ENCODE data around the gene SFTPB.
"Not testable (repeated sequence)": the region's sequence is repeated elsewhere in the genome, so short reads cannot be mapped to it uniquely, and the experiment has no call there.

Gene SFTPB

DNA sequence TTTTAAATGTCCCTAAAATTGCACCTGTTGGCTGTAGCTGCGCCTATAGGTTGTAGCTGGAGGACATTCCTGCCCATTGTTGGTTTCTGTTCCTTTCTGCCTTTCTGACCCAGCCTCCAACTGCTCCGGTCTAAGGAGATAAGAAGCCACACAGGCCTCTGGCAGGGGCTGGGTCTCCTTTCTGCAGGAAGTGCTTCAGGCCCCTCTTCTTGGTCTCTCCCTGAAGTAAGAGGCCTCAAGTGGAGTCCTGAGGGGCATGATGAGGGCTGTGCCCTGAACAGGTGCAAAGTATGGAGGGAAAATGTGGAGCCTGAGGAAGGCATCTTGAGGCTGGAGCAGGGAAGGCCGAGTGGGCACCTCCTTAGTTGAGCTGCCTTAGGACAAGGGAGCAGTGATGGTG lies 10.4 kb upstream of the SFTPB start:
- no peak for TF ChIP-seq CTCF (conservative IDR thresholded peaks at IDR 0.05; ENCODE audit: low read depth, low read length)
- DNase-seq (ENCODE audit: low read depth): no peak
- H3K4me3 ChIP-seq (ENCODE audit: low read depth, low read length): no peak overlapping the region

DNA sequence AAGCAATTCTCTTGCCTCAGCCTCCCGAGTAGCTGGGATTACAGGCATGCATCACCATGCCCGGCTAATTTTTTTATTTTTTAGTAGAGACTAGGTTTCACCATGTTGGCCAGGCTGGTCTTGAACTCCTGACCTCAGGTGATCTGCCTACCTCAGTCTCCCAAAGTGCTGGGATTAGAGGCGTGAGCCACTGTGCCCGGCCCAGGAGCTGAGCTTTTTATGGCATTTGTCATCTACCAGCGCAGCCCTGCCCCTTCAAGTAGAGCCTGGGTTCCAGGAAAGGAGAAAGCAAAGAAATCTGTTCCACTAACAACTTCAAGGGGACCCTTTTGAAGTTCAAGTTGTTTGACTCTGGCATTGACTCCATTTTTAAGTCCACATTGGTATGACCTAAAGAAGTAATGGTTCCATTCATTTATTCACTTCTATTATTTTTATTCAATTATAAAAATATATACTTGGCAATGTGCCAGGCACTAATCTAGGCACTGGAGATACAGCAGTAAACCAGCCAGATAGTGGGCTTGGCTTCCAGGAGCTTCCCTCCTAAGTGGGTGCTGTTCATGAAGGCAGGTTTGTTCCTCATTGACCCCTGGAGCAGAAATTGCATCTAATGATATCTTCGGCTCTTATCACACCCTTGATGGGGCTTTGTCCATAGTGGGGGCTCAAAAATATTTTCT lies 8.0 kb upstream of the SFTPB start:
- TF ChIP-seq CTCF (conservative IDR thresholded peaks at IDR 0.05; ENCODE audit: low read depth, low read length): no peak
- no peak for DNase-seq (ENCODE audit: low read depth)
- no peak overlapping the region for H3K4me3 ChIP-seq (ENCODE audit: low read depth, low read length)

GRCh38 chr2:85675427-85675826 lies 7.4 kb upstream of the SFTPB start:
- no peak overlapping the region for H3K4me3 ChIP-seq (ENCODE audit: low read depth, low read length)
- no peak for TF ChIP-seq CTCF (conservative IDR thresholded peaks at IDR 0.05; ENCODE audit: low read depth, low read length)
- no peak for DNase-seq (ENCODE audit: low read depth)

DNA sequence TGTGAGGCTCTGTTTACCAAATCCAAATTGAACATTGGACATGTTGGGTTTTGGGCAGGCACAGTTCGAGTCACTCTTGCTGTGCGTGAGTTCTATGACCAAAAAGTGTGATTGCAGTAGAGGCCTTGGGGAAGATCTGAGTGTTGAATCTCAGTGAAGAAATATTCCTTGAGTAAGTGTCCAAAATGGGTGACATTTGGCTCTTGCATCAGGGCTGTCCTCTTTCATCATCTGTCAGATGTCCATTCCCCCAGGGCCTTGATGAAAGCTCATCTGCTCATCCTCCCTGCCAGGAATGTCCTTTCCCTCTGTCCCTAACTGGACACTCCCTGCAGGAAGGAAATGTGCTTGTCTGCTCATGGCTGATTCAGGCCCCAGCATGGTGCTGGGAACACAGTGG lies 6.4 kb upstream of the SFTPB start:
- H3K4me3 ChIP-seq (ENCODE audit: low read depth, low read length): no peak overlapping the region
- DNase-seq (ENCODE audit: low read depth): no peak
- no peak for TF ChIP-seq CTCF (conservative IDR thresholded peaks at IDR 0.05; ENCODE audit: low read depth, low read length)

DNA sequence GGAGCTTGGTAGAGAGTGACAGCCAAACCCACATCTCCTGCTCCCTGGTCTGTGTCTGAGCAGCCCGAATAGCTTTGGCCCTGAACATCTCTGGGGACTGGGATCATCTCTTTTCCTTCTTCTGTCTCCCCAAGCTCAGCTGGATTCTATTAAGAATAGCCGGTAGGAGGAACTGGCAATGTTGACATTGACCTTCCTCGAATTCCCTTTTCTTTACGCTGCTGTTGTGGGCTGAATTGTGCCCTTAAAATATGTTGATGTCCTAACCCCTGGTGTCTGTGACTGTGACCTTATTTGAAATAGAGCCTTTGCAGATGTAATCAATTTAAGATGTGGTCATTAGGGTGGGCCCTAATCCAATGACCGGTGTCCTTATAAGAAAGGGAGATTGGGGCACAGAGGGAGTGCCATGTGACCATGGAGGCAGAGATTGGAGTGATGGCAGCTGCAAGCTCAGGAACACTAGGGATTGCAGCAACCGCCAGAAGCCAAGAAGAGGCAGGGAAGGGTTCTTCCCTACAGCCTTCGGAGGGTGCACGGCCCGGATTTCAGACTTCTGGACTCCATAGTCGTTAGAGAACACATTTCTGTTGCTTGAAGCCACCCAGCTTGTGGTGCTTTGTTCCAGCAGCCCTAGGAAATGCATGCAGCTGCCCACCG lies 5.8 kb upstream of the SFTPB start:
- no peak for TF ChIP-seq CTCF (conservative IDR thresholded peaks at IDR 0.05; ENCODE audit: low read depth, low read length)
- no peak for DNase-seq (ENCODE audit: low read depth)
- H3K4me3 ChIP-seq (ENCODE audit: low read depth, low read length): no peak overlapping the region

- no peak overlapping the region for H3K4me3 ChIP-seq (ENCODE audit: low read depth, low read length)
- DNase-seq (ENCODE audit: low read depth): no peak
- no peak for TF ChIP-seq CTCF (conservative IDR thresholded peaks at IDR 0.05; ENCODE audit: low read depth, low read length)
Measured at GRCh38 chr2:85672456-85672855, 4.5 kb upstream of the SFTPB start.

GRCh38 chr2:85670416-85670815 lies 2.4 kb upstream of the SFTPB start:
- not testable (repeated sequence) for H3K4me3 ChIP-seq (ENCODE audit: low read depth, low read length); DNase-seq (ENCODE audit: low read depth)
